NCI-H1694 treated with DMSO at 0.1 percent for 48 hours (cell line): ENCODE data around the gene EIPR1.
A peak's percentile ranks its signal among the peaks of the same experiment; 100 is the strongest.

ENCODE experiments used
- DNase-seq: peaks from one replicate; lab custom pipeline; 2025; lab: John Stamatoyannopoulos, UW

Gene EIPR1

GRCh38 chr2:3267869-3268704 lies 109.5 kb downstream of the EIPR1 start:
- no peak for DNase-seq

DNA sequence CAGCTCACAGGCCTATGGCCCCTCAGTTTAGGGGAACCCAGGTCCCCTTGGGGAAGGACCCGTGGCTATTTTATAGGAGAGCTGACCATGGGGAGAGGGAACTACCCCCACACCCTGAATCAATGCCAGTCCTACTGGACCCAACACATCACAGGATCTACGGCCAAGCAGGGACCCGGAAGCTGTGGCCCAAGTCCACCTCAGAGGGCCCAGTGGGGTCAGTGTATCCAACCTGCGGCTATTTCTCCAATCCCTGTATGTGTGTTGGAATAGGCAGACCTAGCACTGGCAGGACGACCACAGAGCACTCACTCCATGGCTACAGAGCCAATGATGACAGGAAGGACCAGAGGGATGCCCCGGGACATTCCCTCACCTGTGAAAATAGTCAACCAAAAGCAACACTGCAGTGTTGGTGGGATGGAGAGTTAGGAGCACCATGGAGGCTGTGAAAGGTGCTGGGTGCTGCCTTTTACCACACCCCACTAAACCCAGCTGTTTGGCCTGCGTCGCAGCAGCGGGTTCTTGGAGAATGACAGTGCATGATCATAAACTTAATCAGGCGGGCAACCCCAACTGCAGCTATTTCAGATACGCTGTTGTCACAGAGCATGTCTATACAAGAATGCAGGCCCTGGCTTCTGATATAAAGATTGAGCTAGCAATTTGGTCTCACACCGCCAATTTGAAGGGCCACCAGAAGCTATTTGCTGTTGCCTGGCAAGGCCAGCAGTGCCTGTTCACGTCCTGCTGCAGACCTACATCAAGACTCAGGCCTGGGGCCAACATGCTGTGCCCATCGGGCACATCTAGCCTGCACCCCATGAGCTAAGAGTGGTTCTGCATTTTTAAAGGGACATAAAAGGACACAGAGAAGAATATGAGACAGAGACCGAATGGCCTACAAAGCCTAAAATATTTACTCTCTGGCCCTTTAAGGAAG lies 110.4 kb downstream of the EIPR1 start:
- DNase-seq, result peak; percentile 77

DNA sequence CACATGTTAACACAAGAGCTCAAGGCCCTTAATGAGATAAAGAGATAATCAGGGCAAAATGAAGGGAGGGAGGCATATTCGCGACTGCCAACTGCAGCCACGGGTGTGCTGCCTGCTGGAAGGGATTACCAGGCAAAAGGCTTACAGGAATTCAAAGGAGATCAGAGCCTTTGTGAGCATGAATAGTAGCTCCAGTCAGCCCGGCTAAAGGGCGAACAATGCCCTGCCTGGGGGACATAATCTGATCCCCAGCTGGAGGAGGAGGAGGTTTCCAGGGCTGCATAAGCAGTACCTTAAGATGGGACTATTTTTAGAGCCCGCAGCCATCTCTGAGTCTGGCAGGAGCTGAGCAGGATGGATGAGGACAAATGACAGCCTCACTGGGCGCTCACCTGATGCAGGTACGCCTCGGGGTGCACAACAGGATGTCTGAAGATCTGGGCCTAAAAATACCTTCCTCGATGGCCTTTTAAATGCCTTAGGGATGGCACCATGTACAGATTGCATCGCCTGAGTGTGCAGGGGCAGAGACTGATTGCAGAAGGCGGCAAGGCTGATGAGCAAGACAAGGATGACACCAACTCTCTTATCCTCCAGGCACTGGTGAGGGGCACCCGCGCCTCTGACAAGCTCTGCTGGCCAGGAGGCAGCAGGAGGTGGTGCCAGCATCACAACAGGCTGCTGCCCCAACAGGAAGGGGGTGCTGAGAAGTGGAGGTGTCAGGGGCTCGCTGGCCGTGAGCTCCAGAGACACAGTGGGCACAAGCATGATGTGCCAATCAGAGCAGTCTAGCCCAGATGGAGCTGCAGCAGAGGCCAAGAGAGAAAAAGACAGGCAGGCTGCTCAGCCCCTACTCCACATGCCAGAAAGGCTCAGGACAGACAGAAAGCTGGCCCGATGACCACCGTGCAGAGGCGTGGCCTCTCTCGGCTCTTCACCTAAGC lies 111.4 kb downstream of the EIPR1 start:
- no peak for DNase-seq

DNA sequence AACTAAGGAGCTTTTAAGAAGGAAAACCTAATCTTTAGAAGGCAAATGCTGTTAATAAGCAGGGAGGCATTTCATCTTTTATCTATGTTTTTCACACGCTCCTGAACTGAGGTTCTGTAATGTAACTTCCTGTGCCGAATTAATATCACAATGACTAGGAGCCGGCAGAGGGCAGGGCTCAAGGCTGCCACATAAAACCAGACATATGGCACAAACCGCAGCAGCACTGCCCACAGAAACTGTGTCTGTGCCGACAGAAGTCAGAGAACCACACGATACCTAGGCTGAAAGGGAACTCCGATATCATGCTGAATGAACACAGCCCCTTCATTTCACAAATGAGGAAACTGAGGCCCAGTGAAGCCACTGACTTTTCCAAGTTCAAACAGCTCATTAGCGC lies 112.1 kb downstream of the EIPR1 start:
- no peak for DNase-seq

DNA sequence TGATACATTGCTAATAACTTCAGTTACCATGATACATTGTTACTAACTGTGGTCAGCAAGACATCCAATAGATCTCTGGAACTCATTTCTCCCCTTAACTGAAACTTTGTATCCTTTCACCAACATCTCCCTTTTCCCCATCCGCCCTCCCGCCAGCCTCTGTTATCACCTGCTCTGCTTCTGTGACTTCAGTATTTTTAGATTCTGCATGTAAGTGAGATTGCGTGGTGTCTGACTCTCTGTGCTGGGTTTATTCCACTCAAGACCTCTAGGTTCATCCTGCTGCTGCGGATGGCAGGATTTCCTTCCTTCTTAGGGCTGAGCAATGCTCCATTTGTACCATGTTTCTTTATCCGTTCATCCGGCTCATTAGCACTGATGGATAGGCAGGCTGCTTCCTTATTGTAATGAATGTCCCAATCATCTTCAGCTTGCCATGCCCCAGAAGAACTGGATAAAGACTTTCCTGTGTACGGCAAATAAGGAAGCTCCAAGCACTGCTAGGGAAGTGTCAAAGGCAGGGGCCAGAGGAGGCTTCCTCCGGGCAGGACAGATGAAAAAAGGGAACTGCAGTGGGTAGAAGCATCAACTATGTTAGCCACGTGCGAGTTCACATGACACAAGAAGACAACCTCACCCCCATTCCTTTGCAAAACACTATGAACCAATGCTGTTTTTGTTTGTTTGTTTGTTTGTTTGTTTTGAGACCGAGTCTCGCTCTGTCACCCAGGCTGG lies 113.4 kb downstream of the EIPR1 start:
- no peak for DNase-seq

DNA sequence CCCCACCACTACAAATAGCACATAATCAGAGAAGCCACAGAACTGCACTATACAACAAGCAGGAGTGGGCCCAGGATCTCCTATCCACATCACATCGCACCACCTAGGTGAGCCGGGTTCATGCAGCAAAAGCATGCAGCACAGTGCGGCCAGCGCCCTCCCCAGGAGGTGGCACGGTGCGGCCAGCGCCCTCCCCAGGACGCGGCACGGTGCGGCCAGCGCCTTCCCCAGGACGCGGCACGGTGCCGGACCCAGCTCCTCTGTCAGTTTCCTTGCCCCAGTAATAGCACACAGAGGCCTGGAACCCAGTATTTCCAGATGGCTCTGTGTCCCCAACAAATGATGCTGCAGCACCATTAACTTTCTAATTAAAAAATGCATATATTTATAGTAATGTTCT lies 114.1 kb downstream of the EIPR1 start:
- DNase-seq, result no peak

- DNase-seq, result no peak
Observed at GRCh38 chr2:3262437-3263388, 114.9 kb downstream of the EIPR1 start.

DNA sequence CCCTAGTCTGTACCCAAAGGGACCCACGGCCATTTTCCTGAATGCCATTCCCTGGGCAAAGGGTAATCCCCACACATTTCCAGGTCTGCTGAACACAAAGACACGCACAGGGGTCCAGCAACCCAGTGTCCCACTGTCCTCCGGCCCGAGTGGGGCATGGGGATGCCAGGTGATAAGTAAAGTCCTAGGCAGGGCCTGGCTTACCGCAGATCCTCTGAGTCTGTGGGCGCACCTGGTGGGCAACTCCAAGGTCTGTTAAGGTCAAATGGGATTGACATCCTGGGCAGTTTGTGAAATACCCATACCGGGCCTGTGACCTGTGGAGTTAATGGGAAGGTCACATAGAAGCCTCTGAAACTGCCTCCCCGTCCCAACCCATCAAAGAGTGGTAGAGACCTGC lies 116.1 kb downstream of the EIPR1 start:
- DNase-seq, result no peak

GRCh38 chr2:3260959-3261358 lies 116.7 kb downstream of the EIPR1 start:
- no peak for DNase-seq

- DNase-seq, result peak; percentile 40
Observed at GRCh38 chr2:3257826-3258225, 119.8 kb downstream of the EIPR1 start.

- peak; percentile 94 for DNase-seq
Observed at GRCh38 chr2:3257166-3257565, 120.5 kb downstream of the EIPR1 start.

DNA sequence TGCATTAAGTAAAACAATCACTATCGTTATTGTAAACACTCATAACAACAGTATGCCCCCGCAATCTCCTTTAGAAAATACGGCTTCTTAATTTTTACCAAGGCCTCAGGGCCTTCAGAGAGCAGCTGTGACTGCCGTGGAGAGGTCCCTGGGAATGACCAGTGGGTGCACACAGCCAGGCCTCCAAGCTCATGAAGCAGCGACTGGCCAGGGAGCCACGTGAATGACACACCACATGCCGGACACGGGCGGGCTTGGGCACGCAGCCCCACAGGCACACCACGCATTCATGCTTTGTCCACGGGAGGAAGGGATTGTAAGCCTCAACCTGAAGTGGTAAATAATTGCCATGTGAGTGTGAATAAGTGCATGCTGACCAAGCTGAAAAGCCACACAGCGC lies 121.0 kb downstream of the EIPR1 start:
- no peak for DNase-seq

DNA sequence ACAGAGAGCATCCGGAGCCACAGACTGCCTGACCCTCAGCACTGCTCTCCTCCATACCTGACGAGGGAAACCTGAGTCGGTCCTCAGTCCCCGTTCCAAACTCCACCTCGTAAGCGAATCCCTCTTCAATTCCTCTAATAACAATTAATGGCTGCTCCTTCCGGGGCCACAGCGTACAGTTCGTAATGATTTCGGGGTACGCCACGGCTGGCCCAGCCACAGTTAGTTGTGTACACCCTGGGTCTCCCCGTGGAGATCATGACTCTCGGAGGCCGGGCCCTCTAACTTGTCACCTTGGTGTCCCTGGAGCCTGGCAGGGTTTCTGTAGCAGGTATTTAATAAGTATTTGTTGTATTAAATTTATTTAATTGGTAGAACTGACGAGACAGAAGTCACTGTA lies 121.5 kb downstream of the EIPR1 start:
- no peak for DNase-seq

GRCh38 chr2:3254442-3254941 lies 123.1 kb downstream of the EIPR1 start:
- peak; percentile 99 for DNase-seq

DNA sequence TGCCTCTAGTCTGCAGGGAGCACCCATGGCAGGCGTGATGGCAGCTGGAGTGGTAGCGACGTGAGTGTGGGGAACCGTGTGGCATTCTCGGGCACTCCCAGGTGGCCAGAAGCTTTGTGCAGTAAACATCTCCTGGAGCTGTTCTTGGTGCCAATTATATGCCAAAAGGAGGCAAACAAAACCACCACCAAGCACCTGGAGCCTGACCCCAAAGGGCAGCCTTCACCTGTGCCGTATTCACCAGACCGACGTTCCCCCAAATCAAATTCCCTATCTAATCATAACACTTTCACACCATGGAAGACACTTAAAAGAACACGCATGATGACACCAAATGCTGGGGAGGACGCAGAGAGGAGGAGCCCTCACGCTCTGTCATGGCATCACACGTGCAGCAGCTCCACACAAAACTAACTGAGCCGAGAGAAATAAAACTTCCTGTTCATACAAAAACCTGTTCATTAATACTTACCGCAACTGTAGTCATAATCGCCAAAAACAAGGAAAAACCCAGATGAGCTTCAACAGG lies 123.6 kb downstream of the EIPR1 start:
- no peak for DNase-seq

GRCh38 chr2:3251946-3252345 lies 125.7 kb downstream of the EIPR1 start:
- no peak for DNase-seq

- no peak for DNase-seq
Observed at GRCh38 chr2:3249476-3249962, 128.1 kb downstream of the EIPR1 start.

GRCh38 chr2:3248754-3249475 lies 128.7 kb downstream of the EIPR1 start:
- DNase-seq, result no peak
